ENCODE results near the gene MMP15.
"Not testable (repeated sequence)": the region's sequence is repeated elsewhere in the genome, so short reads cannot be mapped to it uniquely, and the experiment has no call there.

MMP15 gene

DNA sequence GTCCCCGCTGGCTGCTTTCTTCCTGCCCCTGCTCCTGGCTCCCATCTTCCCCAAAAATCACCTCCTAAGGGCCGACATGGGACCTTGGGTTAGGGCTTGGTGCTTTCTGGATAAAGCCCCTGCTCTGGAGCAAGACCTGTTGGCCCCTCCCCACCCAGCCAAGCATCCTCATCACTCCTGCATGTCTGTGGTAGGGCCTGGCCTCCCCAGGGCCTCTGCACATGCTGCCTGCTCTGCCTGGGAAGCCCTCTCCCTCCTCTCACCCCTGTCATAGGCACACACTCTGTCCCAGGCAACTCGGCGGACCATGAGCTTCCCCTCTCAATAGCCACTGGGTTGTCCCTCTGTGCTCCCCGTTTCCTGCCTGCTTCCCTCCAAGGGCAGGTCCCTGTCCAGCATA is 68.5 kb downstream of the MMP15 start:
- no peak for DNase-seq

DNA sequence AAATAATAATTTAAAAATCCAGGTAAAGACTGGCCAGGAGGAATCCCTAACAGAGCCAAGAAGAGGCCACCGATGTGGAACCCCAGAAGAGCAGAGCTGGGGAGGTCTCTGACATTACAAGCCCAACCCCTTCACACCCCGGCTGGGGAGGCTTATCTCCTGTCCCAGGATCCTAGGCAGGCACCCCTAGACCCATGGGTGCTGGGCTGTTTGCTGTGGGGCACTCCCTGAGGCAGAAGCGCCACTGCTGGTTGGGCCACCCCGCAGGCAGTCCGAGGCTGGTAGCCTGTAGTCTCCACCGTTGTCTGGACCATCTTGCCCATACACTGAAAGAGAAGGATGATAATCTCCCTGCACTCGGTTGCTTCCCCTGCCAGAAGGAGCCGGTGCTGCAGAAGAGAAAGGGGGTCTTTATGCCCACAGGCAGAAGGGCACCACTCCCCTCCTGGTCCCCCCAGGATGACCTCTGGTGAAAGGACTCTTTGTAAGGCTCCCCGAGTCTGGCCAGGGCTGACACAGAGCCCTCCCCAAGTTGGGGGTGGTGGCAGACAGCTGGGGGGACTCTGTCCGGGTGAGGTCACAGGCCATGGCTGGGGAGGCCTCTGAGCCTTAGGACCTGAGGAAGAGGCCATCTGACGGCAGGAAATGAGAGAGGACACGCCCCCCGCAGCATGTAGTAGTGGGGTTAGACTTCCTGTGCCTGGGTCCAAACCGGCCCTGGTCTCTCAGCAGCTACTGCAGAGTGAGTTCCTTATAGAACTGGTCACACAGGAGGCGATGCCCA is 69.4 kb downstream of the MMP15 start:
- no peak for DNase-seq

DNA sequence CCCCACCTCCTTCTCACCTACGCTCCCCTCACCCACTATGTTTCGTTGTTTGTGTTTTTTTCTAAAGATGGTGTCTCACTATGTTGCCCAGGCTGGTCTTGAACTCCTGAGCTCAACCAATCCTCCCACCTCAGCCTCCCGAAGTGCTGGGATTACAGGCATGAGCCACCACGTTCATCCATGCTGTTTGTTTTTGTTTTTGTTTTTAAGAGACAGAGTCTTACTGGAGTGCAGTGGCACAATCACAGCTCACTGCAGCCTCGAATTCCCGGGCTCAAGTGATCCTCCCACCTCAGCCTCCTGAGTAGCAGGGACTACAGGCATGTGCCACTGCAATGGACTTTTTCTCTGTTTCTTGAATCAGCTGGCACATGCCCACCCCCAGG is 70.0 kb downstream of the MMP15 start:
- not testable (repeated sequence) for DNase-seq

DNA sequence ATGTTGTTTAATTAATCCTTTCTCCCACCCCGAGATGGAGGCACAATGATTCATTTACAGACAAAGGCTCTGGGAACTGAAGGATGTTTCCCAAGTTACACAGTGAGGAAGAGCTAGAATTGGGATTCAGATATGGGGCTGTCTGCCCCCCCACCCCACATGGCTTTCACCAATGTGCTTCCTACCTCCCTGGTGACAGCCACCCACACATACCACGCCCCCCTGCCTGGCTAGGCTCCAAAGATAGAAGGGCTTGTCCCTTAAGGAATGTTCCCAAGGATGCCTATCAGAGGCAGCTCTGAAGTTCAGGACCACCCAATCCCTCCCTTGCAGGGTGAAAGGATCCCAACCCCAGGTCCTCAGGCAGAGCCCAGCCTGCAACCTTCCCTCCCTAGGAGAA is 70.7 kb downstream of the MMP15 start:
- DNase-seq: no peak

Measured in islet precursor cell (in vitro differentiated cells).